NCI-H1105 treated with DMSO at 0.1 percent for 48 hours (cell line): ENCODE measurements around the gene MAML3.
A peak's percentile ranks its signal among the peaks of the same experiment; 100 is the strongest.

ENCODE experiments used
- DNase-seq: peaks from one replicate; lab custom pipeline; 2025; lab: John Stamatoyannopoulos, UW

The MAML3 gene

GRCh38 chr4:140046016-140046415, 108.0 kb downstream of the MAML3 start:
- DNase-seq = no peak

GRCh38 chr4:140044337-140044902, 109.6 kb downstream of the MAML3 start:
- no peak for DNase-seq

GRCh38 chr4:140042634-140043033, 111.3 kb downstream of the MAML3 start:
- DNase-seq = no peak

- no peak for DNase-seq
These were observed 115.9 kb downstream of the MAML3 start for GRCh38 chr4:140038031-140038533.

GRCh38 chr4:140037353-140038030, 116.5 kb downstream of the MAML3 start:
- DNase-seq = no peak

- DNase-seq = no peak
These were observed 122.3 kb downstream of the MAML3 start for GRCh38 chr4:140031706-140032105.

GRCh38 chr4:140031061-140031460, 122.9 kb downstream of the MAML3 start:
- no peak for DNase-seq

- DNase-seq = no peak
These were observed 125.1 kb downstream of the MAML3 start for GRCh38 chr4:140028676-140029517.

GRCh38 chr4:140028101-140028500, 125.9 kb downstream of the MAML3 start:
- no peak for DNase-seq

- no peak for DNase-seq
These were observed 126.9 kb downstream of the MAML3 start for GRCh38 chr4:140027101-140027500.

- no peak for DNase-seq
These were observed 128.5 kb downstream of the MAML3 start for GRCh38 chr4:140025470-140025869.

GRCh38 chr4:140020457-140021361, 133.3 kb downstream of the MAML3 start:
- no peak for DNase-seq

GRCh38 chr4:140019619-140020347, 134.2 kb downstream of the MAML3 start:
- no peak for DNase-seq

- DNase-seq = no peak
These were observed 134.9 kb downstream of the MAML3 start for GRCh38 chr4:140018931-140019618.

GRCh38 chr4:140014284-140014683, 139.7 kb downstream of the MAML3 start:
- no peak for DNase-seq

GRCh38 chr4:140012688-140013486, 141.1 kb downstream of the MAML3 start:
- DNase-seq = peak; percentile 48

GRCh38 chr4:140005699-140006098, 148.3 kb downstream of the MAML3 start:
- peak; percentile 65 for DNase-seq

- DNase-seq = peak; percentile 39
These were observed 148.9 kb downstream of the MAML3 start for GRCh38 chr4:140004922-140005627.

GRCh38 chr4:140004549-140004895, 149.5 kb downstream of the MAML3 start:
- peak; percentile 60 for DNase-seq
